K562 (cell line): ENCODE results near the gene ZSCAN21. TPM values are rescaled to one million over a fixed set of nuclear protein-coding genes. Genes with fewer than 3 reads are reported as not detected.

Experiments
- ASH1L ChIP-seq: fragments of 450-650 bp; IDR thresholded peaks from 2 replicates; pipeline ENCODE4 v1.6.1; 2018; ENCODE audit warnings: borderline replicate concordance, mild to moderate bottlenecking, low read depth; ENCODE audit not compliant: partially characterized antibody
- FOXJ2 ChIP-seq: fragments of 200-800 bp; sonication (Bioruptor generic); IDR thresholded peaks from 2 replicates; pipeline ENCODE4 v1.6.1; 2016; ENCODE audit warnings: missing genetic modification characterization, missing compliant biosample characterization
- GATA2 ChIP-seq: sonication (generic); formaldehyde crosslinking; IDR thresholded peaks from 2 replicates; pipeline ENCODE4 v1.4.0; 2020; ENCODE audit warnings: mild to moderate bottlenecking, missing genetic modification reagents
- HNRNPL ChIP-seq: fragments of 200-400 bp; formaldehyde crosslinking; IDR thresholded peaks from 2 replicates; pipeline ENCODE4 v1.6.1; 2017; ENCODE audit warnings: low read depth, mild to moderate bottlenecking, low read length
- MAFK ChIP-seq: IDR thresholded peaks from 2 replicates; pipeline ENCODE4 v1.6.1; 2011; ENCODE audit warnings: low read length, improper control_type of control experiment
- MYC ChIP-seq, 2 experiments: fragments of 250-450 bp in 1 of 2; sonication (Bioruptor Pico) in 1 of 2; IDR thresholded peaks; 2 replicates each; pipeline versions ENCODE4 v1.5.1 to v1.6.1; 2012 to 2021; ENCODE audit warnings: low read depth in 2 of 2, borderline replicate concordance in 1 of 2, improper control_type of control experiment in 1 of 2, low read length in 1 of 2, mild to moderate bottlenecking in 1 of 2, moderate library complexity in 1 of 2
- NRF1 ChIP-seq, 2 experiments: fragments of 450-650 bp; IDR thresholded peaks in 1 of 2; conservative IDR thresholded peaks in 1 of 2; 2 replicates each; pipeline ENCODE4 v1.6.1; 2014; ENCODE audit warnings: mild to moderate bottlenecking in 2 of 2
- PHB ChIP-seq: fragments of 250-450 bp; sonication (Bioruptor Pico); IDR thresholded peaks from 2 replicates; pipeline ENCODE4 v1.5.0; 2021
- POLR2AphosphoS5 ChIP-seq: IDR thresholded peaks from 2 replicates; pipeline ENCODE4 v1.6.1; 2011; ENCODE audit warnings: mild to moderate bottlenecking, low read depth, low read length, moderate library complexity; ENCODE audit not compliant: control insufficient read depth, insufficient read depth
- RNF2 ChIP-seq: sonication (generic); IDR thresholded peaks from 2 replicates; pipeline ENCODE4 v1.6.1; 2016
- STAG1 ChIP-seq: sonication (generic); formaldehyde crosslinking; IDR thresholded peaks from 2 replicates; pipeline ENCODE4 v1.5.0; 2020; ENCODE audit warnings: missing genetic modification reagents, borderline replicate concordance
- TCF7 ChIP-seq: sonication (generic); IDR thresholded peaks from 2 replicates; pipeline ENCODE4 v1.6.1; 2016; ENCODE audit warnings: antibody characterized with exemption, borderline replicate concordance
- TCF7L2 ChIP-seq: fragments of 150-350 bp; IDR thresholded peaks from 2 replicates; pipeline ENCODE4 v1.6.1; 2016; ENCODE audit warnings: low read depth, mild to moderate bottlenecking, low read length, moderate library complexity
- ZBTB7A ChIP-seq: IDR thresholded peaks from 2 replicates; pipeline ENCODE4 v1.6.1; 2011; ENCODE audit warnings: low read depth, mild to moderate bottlenecking, low read length, moderate library complexity, borderline replicate concordance; ENCODE audit not compliant: control insufficient read depth
- ZNF584 ChIP-seq: fragments of 200-800 bp; sonication (Bioruptor generic); IDR thresholded peaks from 2 replicates; pipeline ENCODE4 v1.6.1; 2016; ENCODE audit warnings: low read depth, mild to moderate bottlenecking, missing genetic modification characterization, missing compliant biosample characterization
- polyA plus RNA-seq, 8 experiments: library from polyadenylated mRNA; depleted of rRNA in 4 of 8; stranded (reverse) in 5 of 8; unstranded in 3 of 8; fragments of >200 nt; fragmentation: Nextera tagmentation in 2 of 8; fragmentation: Illumina TruSeq in 1 of 8; extraction: Ambion mirVana in 2 of 8; extraction: Trizol in 1 of 8; gene quantifications; 2 replicates each; pipeline versions ENCODE4 v1.2.1 to v1.2.3, GENCODE V29; 2011 to 2014; ENCODE audit warnings: inconsistent platforms in 1 of 8, missing spikeins in 1 of 8
- total RNA-seq, 7 experiments: library from RNA; depleted of rRNA in 6 of 7; stranded (reverse); fragments of >200 nt in 6 of 7; fragmentation: Illumina TruSeq in 2 of 7; extraction: Trizol in 2 of 7; gene quantifications; 2 replicates each; pipeline versions ENCODE4 v1.2.1 to v1.2.3, GENCODE V29; 2011 to 2021; ENCODE audit warnings: low replicate concordance in 1 of 7
- TF ChIP-seq, protein P1 (sequence below): sonication (generic); formaldehyde crosslinking; IDR thresholded peaks from 2 replicates; pipeline ENCODE4 v1.8.1; 2023; ENCODE audit warnings: mild to moderate bottlenecking, missing genetic modification reagents
- TF ChIP-seq, protein P2 (sequence below): sonication (generic); formaldehyde crosslinking; IDR thresholded peaks from 2 replicates; pipeline ENCODE4 v1.8.1; 2023; ENCODE audit warnings: mild to moderate bottlenecking, missing genetic modification reagents
- TF ChIP-seq, protein P3 (sequence below): sonication (generic); formaldehyde crosslinking; IDR thresholded peaks from 2 replicates; pipeline ENCODE4 v1.8.1; 2022; ENCODE audit warnings: missing genetic modification reagents
- TF ChIP-seq, protein P4 (sequence below): sonication (generic); formaldehyde crosslinking; IDR thresholded peaks from 2 replicates; pipeline ENCODE4 v1.5.0; 2020; ENCODE audit warnings: missing genetic modification reagents

The ZSCAN21 gene
- total and polyA plus RNA-seq, 9 of the 15 experiments (the other 6 are each of a cell fraction or from before 2014, with no cell fraction given), result 5.9 to 15.5 (median 13.2) TPM

DNA sequence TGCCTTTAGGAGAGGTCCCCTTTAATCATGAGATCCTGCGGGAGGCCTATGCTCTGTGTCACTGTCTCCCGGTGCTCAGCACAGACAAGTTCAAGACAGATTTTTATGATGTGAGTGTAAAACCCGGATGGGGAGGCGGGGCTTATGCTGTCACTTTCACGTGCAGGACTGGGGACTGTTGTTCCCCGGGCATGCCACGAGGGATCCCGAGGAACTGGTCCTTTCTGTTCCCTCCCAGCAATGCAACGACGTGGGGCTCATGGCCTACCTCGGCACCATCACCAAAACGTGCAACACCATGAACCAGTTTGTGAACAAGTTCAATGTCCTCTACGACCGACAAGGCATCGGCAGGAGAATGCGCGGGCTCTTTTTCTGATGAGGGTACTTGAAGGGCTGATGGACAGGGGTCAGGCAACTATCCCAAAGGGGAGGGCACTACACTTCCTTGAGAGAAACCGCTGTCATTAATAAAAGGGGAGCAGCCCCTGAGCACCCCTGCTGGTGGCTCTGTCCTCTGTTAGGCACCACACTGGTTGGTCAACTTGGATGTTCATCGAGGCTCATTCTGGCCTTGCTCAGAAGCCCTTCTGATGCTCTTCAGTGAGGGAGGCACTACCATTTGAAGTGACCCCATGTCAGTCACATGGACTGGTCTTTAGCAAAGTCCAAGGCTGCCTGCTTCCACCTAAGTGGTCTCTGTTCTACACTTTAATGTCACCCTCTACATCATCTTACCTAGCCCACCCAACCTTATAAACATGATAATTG lies 42.0 kb downstream of the ZSCAN21 start (continued):
- TF ChIP-seq, protein P1, sequence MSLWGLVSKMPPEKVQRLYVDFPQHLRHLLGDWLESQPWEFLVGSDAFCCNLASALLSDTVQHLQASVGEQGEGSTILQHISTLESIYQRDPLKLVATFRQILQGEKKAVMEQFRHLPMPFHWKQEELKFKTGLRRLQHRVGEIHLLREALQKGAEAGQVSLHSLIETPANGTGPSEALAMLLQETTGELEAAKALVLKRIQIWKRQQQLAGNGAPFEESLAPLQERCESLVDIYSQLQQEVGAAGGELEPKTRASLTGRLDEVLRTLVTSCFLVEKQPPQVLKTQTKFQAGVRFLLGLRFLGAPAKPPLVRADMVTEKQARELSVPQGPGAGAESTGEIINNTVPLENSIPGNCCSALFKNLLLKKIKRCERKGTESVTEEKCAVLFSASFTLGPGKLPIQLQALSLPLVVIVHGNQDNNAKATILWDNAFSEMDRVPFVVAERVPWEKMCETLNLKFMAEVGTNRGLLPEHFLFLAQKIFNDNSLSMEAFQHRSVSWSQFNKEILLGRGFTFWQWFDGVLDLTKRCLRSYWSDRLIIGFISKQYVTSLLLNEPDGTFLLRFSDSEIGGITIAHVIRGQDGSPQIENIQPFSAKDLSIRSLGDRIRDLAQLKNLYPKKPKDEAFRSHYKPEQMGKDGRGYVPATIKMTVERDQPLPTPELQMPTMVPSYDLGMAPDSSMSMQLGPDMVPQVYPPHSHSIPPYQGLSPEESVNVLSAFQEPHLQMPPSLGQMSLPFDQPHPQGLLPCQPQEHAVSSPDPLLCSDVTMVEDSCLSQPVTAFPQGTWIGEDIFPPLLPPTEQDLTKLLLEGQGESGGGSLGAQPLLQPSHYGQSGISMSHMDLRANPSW, result no peak
- TF ChIP-seq NRF1 (conservative IDR thresholded peaks at IDR 0.05 in 1 of 2, IDR thresholded peaks at IDR 0.05 in 1 of 2), result no peak
- TF ChIP-seq RNF2, result no peak; the same call in 1 of the 2 replicates
- TF ChIP-seq, protein P2, sequence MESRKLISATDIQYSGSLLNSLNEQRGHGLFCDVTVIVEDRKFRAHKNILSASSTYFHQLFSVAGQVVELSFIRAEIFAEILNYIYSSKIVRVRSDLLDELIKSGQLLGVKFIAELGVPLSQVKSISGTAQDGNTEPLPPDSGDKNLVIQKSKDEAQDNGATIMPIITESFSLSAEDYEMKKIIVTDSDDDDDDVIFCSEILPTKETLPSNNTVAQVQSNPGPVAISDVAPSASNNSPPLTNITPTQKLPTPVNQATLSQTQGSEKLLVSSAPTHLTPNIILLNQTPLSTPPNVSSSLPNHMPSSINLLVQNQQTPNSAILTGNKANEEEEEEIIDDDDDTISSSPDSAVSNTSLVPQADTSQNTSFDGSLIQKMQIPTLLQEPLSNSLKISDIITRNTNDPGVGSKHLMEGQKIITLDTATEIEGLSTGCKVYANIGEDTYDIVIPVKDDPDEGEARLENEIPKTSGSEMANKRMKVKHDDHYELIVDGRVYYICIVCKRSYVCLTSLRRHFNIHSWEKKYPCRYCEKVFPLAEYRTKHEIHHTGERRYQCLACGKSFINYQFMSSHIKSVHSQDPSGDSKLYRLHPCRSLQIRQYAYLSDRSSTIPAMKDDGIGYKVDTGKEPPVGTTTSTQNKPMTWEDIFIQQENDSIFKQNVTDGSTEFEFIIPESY (CRISPR knock-in tag), result peak; percentile 39; the same call in 1 of the 2 replicates
- TF ChIP-seq, protein P3, sequence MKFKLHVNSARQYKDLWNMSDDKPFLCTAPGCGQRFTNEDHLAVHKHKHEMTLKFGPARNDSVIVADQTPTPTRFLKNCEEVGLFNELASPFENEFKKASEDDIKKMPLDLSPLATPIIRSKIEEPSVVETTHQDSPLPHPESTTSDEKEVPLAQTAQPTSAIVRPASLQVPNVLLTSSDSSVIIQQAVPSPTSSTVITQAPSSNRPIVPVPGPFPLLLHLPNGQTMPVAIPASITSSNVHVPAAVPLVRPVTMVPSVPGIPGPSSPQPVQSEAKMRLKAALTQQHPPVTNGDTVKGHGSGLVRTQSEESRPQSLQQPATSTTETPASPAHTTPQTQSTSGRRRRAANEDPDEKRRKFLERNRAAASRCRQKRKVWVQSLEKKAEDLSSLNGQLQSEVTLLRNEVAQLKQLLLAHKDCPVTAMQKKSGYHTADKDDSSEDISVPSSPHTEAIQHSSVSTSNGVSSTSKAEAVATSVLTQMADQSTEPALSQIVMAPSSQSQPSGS, result no peak
- TF ChIP-seq MAFK, result 0 out of 2 replicates have a peak, but pooled peaks have one; percentile 1
- no peak for TF ChIP-seq FOXJ2 (tag)
- TF ChIP-seq MYC (IDR thresholded peaks at IDR 0.05; ENCODE audit: low read depth, low read length), result no peak
- 0 out of 2 replicates have a peak, but pooled peaks have one; percentile 32 for TF ChIP-seq MYC (CRISPR knock-in tag; IDR thresholded peaks at IDR 0.05; ENCODE audit: borderline replicate concordance, low read depth)
- no peak for TF ChIP-seq TCF7L2
- no peak for TF ChIP-seq HNRNPL
- no peak for TF ChIP-seq TCF7
- no peak for TF ChIP-seq STAG1 (CRISPR knock-in tag)
- TF ChIP-seq, protein P4, sequence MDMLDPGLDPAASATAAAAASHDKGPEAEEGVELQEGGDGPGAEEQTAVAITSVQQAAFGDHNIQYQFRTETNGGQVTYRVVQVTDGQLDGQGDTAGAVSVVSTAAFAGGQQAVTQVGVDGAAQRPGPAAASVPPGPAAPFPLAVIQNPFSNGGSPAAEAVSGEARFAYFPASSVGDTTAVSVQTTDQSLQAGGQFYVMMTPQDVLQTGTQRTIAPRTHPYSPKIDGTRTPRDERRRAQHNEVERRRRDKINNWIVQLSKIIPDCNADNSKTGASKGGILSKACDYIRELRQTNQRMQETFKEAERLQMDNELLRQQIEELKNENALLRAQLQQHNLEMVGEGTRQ (CRISPR knock-in tag), result no peak
- no peak for TF ChIP-seq ASH1L
- peak; percentile 86; the same call in 1 of the 2 replicates for TF ChIP-seq PHB (CRISPR knock-in tag)
- TF ChIP-seq POLR2AphosphoS5, result peak; percentile 93; the same call in 1 of the 2 replicates
- no peak for TF ChIP-seq GATA2 (CRISPR knock-in tag)
- no peak for TF ChIP-seq ZNF584 (CRISPR knock-in tag)
- peak; percentile 4; the same call in 1 of the 2 replicates for TF ChIP-seq ZBTB7A
